Measurements from ENCODE around the gene PIGB.

DNA sequence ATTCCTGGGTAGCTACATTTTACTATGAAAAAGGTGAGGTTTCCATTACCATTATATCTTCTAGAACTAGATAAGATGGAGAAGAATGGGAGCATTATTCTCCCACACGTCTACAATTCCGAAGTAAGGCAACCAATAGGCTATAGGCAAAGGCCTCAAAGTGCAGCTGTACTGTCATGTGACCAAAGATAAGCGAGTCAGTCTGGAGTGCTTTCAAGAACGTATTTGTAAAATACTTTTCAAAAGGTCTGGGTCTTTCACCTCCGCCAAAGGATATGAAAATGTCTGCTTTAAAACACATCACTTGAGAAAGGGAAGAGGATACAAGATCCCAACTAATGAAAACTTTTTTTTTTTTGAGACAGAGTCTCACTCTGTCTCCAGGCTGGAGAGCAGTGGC lies 79.2 kb downstream of the PIGB start:
- TF ChIP-seq, protein P1, sequence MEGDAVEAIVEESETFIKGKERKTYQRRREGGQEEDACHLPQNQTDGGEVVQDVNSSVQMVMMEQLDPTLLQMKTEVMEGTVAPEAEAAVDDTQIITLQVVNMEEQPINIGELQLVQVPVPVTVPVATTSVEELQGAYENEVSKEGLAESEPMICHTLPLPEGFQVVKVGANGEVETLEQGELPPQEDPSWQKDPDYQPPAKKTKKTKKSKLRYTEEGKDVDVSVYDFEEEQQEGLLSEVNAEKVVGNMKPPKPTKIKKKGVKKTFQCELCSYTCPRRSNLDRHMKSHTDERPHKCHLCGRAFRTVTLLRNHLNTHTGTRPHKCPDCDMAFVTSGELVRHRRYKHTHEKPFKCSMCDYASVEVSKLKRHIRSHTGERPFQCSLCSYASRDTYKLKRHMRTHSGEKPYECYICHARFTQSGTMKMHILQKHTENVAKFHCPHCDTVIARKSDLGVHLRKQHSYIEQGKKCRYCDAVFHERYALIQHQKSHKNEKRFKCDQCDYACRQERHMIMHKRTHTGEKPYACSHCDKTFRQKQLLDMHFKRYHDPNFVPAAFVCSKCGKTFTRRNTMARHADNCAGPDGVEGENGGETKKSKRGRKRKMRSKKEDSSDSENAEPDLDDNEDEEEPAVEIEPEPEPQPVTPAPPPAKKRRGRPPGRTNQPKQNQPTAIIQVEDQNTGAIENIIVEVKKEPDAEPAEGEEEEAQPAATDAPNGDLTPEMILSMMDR (IDR thresholded peaks at IDR 0.05): no peak
- no peak for TF ChIP-seq POLR2A (IDR thresholded peaks at IDR 0.05)

All from uterus (tissue), 2 donors.